ENCODE data around the gene TIMM10.

The TIMM10 gene

DNA sequence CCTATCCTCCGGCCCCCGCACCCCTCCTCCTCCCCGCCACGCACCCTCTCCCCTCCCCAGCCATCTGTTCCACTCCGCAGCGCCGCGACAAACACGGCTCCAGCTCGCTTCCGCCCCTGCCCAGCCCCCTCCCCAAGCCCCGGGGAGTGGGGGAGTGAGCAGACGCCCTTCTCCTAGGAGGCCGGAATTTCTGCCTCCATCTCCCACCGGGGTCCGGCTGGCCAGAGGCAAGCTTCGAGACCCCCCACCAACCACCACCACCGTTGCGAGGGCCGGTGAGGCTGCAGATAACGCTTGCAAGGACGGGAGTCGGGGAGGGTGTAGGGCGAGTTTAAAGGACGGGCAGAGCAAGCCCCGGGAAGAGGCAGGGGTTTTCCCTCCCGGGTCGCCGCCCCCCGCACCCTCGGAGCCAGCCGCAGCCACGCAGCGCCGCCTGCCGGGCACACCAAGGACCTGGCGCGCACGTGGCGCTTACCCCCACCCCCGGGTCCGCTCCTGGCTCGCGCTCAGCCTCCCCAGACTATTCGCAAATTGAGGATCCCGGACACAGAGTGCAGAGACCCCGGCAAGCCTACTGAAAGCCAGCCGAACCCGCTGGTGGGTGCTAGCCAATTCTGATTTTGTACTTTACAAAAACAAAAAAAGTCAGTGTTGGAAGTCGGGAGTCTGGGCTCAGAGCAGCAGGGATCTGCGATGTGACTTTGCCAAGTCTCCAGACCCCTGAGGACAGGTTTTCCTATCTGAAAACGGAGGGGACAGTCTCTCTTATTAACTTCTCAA is 47.6 kb downstream of the TIMM10 start:
- peak; percentile 79 to 82 for DNase-seq

DNA sequence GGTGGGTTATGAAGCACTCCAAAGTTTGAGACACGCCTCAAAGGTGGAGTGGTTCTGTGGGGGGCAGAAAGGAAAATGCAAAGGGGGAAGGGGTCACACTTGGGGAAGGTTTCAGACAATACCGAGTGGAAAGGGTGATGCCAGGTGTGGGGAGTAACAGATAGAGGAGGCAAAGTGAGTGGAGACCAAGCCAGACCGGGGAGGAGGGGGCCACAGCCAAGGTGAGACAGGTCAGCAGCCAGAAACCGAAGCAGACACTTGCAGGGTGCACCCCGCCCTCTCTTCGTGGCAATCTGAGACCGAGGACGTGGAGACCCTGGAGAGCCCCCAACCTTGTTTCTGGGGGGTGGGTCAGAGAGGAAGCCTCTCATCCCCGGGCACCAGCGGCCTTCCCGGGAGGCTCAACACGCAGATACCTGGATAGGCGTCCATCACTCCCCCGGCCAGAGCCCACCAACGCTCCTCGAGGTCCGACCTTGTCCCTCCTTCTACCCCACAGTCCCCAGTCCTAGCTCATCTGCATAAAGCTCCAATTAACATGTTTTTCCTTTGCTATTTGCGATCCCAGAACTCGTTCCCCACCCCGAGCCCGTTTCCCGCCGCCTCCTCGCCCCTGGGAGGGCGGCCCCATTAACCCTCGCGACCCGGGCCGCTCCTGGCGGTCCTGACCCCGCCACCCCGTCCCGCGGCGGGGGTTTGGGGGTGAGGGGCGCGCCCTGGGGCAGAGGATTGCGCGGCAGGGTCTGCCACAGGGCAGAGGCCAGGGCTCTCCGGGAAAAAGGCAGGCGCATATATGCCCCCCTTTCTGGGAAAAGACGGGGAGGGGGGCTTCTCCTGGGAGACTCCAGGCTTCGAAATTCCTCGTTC is 48.4 kb downstream of the TIMM10 start:
- no peak for DNase-seq

DNA sequence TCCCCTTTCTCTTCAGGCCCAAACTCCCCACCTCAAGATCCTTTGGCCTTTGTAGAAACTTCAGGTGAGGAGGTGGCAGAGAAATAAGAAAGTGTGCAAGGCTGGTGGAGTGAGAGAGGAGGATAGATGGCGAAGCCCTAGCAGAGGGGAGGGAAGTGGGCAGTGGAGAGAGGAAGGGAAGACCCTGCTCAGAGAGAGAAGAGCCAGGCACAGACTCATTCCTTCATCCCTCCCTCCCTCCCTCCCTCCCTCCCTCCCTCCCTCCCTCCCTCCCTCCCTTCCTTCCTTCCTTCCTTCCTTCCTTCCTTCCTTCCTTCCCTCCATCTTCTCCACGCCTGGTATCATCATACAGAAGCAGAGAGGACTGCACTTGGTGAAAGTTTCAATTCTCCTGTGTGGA is 49.2 kb downstream of the TIMM10 start:
- no peak for DNase-seq

DNA sequence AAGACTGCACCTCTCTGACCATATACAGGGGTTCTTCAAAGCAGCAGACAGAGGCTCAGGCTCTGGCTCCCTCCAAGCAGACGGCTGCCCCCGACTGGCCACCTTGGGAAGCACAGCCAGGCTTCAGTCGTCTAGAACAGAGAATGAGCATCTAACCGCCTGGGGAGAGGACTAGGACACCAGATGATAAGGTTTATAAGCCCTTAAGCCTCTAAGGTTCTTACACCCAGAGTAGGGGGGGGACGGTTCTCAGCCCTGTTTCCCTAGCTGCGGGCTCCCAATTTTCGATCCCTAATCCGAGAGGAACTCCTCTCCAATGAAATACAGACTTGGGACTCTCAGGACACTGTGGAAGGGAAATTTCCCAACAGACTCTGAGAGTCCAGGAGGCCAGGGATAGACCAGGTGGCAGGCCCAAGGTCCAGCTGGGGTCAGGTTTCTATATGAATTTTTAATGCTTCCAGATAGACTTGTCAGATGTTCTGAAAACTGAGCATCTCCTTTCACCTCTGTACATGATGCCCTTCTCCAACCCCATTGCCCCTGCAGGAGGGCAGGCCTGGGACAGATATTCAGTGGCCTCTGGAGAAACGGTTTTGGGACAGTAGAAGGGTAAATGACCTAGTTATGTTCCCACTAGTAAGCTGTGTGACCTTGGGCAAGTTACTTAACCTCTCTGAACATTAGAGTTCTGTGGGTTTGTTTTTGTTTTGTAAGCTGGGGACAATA is 50.0 kb downstream of the TIMM10 start:
- peak; percentile 82 to 94 for DNase-seq

DNA sequence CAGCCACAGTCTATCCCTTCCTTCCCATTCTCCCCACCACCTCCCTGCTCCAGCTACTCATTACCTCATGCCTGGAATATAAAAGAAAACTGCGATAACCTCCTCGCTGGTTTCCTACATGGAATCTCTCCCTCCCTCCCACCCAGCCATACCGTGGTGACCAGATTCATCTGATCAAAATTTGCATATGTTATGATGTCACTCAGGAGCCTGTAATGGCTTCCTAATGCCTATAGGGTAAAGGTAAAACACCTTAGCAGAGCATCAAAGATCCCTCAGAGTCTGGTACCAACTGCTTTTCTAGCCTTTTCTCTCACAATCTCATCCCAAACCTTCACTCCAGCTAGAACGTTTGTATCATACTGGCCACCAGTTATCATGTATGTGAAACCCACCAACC is 50.6 kb downstream of the TIMM10 start:
- DNase-seq, result no peak

DNA sequence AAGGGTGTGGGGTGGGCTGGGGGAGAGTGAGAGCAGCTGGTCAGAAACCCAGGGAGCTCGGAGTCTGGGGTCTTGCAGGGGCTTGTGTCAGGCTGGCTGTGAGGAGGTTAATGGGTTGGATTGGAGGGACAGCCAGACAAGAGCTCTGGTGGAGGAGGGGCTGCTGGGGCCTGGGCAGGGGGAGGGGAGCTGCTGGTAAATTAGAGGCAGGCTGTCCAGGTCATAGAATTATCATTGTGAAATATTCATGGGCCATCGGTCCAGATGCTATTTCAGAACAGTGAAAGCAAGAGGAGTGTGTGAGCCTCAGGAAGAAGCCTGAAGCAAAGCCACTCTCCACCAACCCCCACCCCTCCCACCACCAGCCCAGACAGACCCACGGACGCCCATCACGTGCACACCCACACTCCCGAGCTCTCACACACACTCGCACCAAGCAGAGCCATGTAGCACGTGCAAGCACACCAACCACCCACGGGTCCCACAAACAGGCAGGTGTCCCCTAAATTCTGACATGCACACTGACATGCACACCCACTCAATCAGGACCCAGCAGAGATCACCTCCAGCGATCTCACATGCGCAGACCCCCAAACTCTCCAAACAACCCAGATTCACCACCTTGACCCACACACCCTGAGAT is 51.4 kb downstream of the TIMM10 start:
- no peak for DNase-seq

All from NCI-H524 (cell line).